CD4-positive, alpha-beta memory T cell (primary cell): ENCODE data around the gene TDRD7. TPM values are rescaled to one million over a fixed set of nuclear protein-coding genes. Genes with fewer than 3 reads are reported as not detected.
A peak's percentile ranks its signal among the peaks of the same experiment; 100 is the strongest.

Source experiments
- CTCF ChIA-PET: fragments of 350-600 bp; sonication (Branson Sonifier 250); formaldehyde crosslinking; loops from one replicate; lab custom pipeline; 2021; ENCODE audit warnings: inconsistent platforms; ENCODE audit not compliant: partially characterized antibody; lab: Charles Lee
- POLR2A ChIA-PET: fragments of 350-600 bp; sonication (Branson Sonifier 250); formaldehyde crosslinking; loops from one replicate; lab custom pipeline; 2021; ENCODE audit not compliant: partially characterized antibody; lab: Charles Lee
- DNase-seq, 5 donors: peaks; one replicate each; pipeline versions ENCODE4 v3.0.0 to v3.0.0-alpha.2; 2020 to 2022; ENCODE audit warnings: mixed read lengths in 1 of 5
- H3K27ac ChIP-seq: one replicate; pipeline ENCODE4 v1.7.0; 2013; ENCODE audit warnings: low read depth, low read length
- H3K27me3 ChIP-seq: 2 replicates; pipeline ENCODE4 v1.7.0; 2013; ENCODE audit warnings: mild to moderate bottlenecking, low read length, moderate library complexity; ENCODE audit not compliant: insufficient read depth
- H3K36me3 ChIP-seq: 2 replicates; pipeline ENCODE4 v1.7.0; 2013; ENCODE audit warnings: mild to moderate bottlenecking, low read length, moderate library complexity; ENCODE audit not compliant: insufficient read depth
- H3K4me1 ChIP-seq: 2 replicates; pipeline ENCODE4 v1.7.0; 2013; ENCODE audit warnings: mild to moderate bottlenecking, low read length, moderate library complexity; ENCODE audit not compliant: insufficient read depth
- H3K4me3 ChIP-seq, 2 donors: one replicate each; pipeline ENCODE4 v1.7.0; 2013; ENCODE audit warnings: low read length in 2 of 2, mild to moderate bottlenecking in 1 of 2
- H3K9me3 ChIP-seq, 2 donors: one replicate each; pipeline ENCODE4 v1.7.0; 2013; ENCODE audit warnings: low read length in 2 of 2, control low read depth in 1 of 2; ENCODE audit not compliant: control insufficient read depth in 1 of 2
- H3K27ac Mint-ChIP-seq, 7 donors: one replicate each; pipeline ENCODE4 v1.8.0; 2020 to 2021; ENCODE audit warnings: mixed read lengths in 7 of 7, mild to moderate bottlenecking in 6 of 7, inconsistent platforms in 3 of 7, moderate library complexity in 3 of 7
- H3K27me3 Mint-ChIP-seq, 2 donors: one replicate each; pipeline ENCODE4 v1.8.0; 2020 to 2021; ENCODE audit warnings: mixed read lengths in 2 of 2
- H3K36me3 Mint-ChIP-seq, 2 donors: one replicate each; pipeline ENCODE4 v1.8.0; 2020 to 2021; ENCODE audit warnings: mixed read lengths in 2 of 2, inconsistent platforms in 1 of 2, mild to moderate bottlenecking in 1 of 2
- H3K4me1 Mint-ChIP-seq, 4 donors: one replicate each; pipeline ENCODE4 v1.8.0; 2020 to 2021; ENCODE audit warnings: mixed read lengths in 4 of 4, mild to moderate bottlenecking in 1 of 4
- H3K4me3 Mint-ChIP-seq, 8 donors: one replicate each; pipeline ENCODE4 v1.8.0; 2020 to 2021; ENCODE audit warnings: mixed read lengths in 8 of 8, mild to moderate bottlenecking in 7 of 8, moderate library complexity in 6 of 8, inconsistent platforms in 3 of 8
- H3K9me3 Mint-ChIP-seq, 8 donors: one replicate each; pipeline ENCODE4 v1.8.0; 2020 to 2021; ENCODE audit warnings: mixed read lengths in 8 of 8, mild to moderate bottlenecking in 5 of 8, inconsistent platforms in 3 of 8, moderate library complexity in 1 of 8
- intact Hi-C: fragments of 100-400 bp; cut with micrococcal nuclease; formaldehyde crosslinking; loops from one replicate; pipeline ENCODE4 v1.15.1; 2023
- polyA plus RNA-seq, 2 donors: library from polyadenylated mRNA; unstranded; fragments of 300-500 nt; fragmentation: Illumina TruSeq; gene quantifications; one replicate each; pipeline ENCODE4 v1.2.3, GENCODE V29; 2021
- total RNA-seq, 2 experiments: library from RNA; stranded (reverse); gene quantifications; one replicate each; pipeline ENCODE4 v1.2.3, GENCODE V29; 2021

TDRD7 gene
- total and polyA plus RNA-seq, 4 experiments from 2014 or later, result 5.6 to 13.6 (median 11.4) TPM

DNA sequence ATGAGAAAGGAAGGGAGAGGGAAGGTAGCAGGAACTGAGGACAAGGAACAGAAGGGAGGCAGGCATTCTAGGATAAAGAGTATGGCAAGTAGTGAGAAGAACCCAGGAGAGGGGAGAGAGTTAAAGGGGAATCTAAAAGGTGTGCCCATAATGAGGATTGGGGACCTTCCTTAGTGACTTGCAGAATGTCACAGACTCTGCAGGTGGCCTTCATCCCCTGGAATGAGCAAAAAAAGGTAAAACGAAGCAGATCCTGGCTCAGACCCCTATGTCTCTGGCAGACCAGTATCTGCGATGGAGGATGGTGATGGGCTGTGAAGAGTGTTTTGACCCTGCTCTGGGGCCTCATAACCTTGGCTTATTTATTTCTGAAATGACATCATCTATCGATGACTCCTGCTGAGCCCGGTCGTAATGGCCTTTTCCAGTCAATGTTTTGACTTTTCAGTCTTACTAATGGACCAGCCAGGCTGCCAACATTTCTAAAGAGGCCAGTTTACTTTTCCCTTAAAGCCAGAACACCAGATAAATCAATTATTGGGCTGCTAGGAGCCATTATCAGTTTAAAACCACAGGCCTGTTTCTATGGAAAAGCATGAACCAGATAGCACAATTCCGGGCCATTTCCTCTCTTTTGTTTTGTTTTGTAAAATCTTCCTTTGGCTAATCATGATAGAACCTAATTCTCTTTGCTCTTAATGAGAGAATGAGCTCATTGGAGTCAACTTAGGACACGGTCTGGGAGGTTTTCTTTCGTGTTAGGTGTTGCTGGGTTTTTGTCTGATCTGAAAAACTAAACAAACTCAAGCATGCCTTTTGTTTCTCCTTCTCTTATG lies 92.7 kb downstream of the TDRD7 start:
- DNase-seq, result no peak
- ChIA-PET POLR2A (no interaction called here), CTCF (no interaction called here)
- Histone ChIP-seq H3K36me3 (no peaks in the 10 kb centered on the region), H3K4me3 (no peak overlapping the region), H3K4me1 (peaks cover 20% of the 10 kb centered on the region), H3K27ac (no peak overlapping the region), H3K27me3 (peaks cover 21% of the 10 kb centered on the region), H3K9me3 (no peaks in the 10 kb centered on the region)
- intact Hi-C loops, result no loop called here
- Mint-ChIP-seq H3K9me3 (peaks cover 0 to 1% (median 0%) of the 10 kb centered on the region in 8 donors), H3K4me3 (peak overlapping the region in 1 of 8 donors; percentile 68), H3K27me3 (peaks cover 34 to 39% of the 10 kb centered on the region in 2 donors), H3K27ac (no peak overlapping the region), H3K4me1 (peaks cover 11 to 26% (median 19%) of the 10 kb centered on the region in 4 donors), H3K36me3 (peaks cover 0 to under 1% of the 10 kb centered on the region in 2 donors)

GRCh38 chr9:97505845-97506244 lies 93.9 kb downstream of the TDRD7 start:
- H3K27ac Mint-ChIP-seq, result no peak overlapping the region
- peaks cover 0 to 1% (median 0%) of the 10 kb centered on the region in 8 donors for H3K9me3 Mint-ChIP-seq
- no peaks in the 10 kb centered on the region for H3K36me3 Mint-ChIP-seq
- H3K36me3 ChIP-seq, result no peaks in the 10 kb centered on the region
- H3K27ac ChIP-seq, result no peak overlapping the region
- peaks cover 10 to 18% (median 16%) of the 10 kb centered on the region in 4 donors for H3K4me1 Mint-ChIP-seq
- ChIA-PET CTCF (no interaction called here), POLR2A (no interaction called here)
- no peak for DNase-seq
- peaks cover 17% of the 10 kb centered on the region for H3K4me1 ChIP-seq
- intact Hi-C loops, result no loop called here
- no peak overlapping the region for H3K4me3 ChIP-seq
- H3K27me3 Mint-ChIP-seq, result peaks cover 27 to 31% of the 10 kb centered on the region in 2 donors
- no peak overlapping the region for H3K4me3 Mint-ChIP-seq
- H3K9me3 ChIP-seq, result no peaks in the 10 kb centered on the region
- peaks cover 18% of the 10 kb centered on the region for H3K27me3 ChIP-seq

GRCh38 chr9:97506306-97506705 lies 94.4 kb downstream of the TDRD7 start:
- Mint-ChIP-seq H3K4me3 (no peak overlapping the region), H3K36me3 (no peaks in the 10 kb centered on the region), H3K4me1 (peaks cover 7 to 14% (median 12%) of the 10 kb centered on the region in 4 donors), H3K27ac (no peak overlapping the region), H3K27me3 (peaks cover 27 to 28% of the 10 kb centered on the region in 2 donors), H3K9me3 (peaks cover 0 to 1% (median 0%) of the 10 kb centered on the region in 8 donors)
- CTCF ChIA-PET, result interaction anchor here (1.0 kb wide), 1 partner anchor 10 kb away, joined by 3 read pairs; no protein-coding TSS in a partner anchor
- Histone ChIP-seq H3K36me3 (no peaks in the 10 kb centered on the region), H3K27me3 (peaks cover 18% of the 10 kb centered on the region), H3K4me1 (peaks cover 14% of the 10 kb centered on the region), H3K27ac (no peak overlapping the region), H3K9me3 (no peaks in the 10 kb centered on the region), H3K4me3 (no peak overlapping the region)
- DNase-seq, result no peak
- POLR2A ChIA-PET, result no interaction called here
- intact Hi-C loops, result no loop called here

- POLR2A ChIA-PET, result no interaction called here
- intact Hi-C loops, result no loop called here
- CTCF ChIA-PET, result interaction anchor here (1.0 kb wide), 1 partner anchor 10 kb away, joined by 3 read pairs; no protein-coding TSS in a partner anchor
Observed at GRCh38 chr9:97506787-97507186, 94.9 kb downstream of the TDRD7 start.

GRCh38 chr9:97507428-97507984 lies 95.6 kb downstream of the TDRD7 start:
- Mint-ChIP-seq H3K9me3 (peaks cover 0 to under 1% (median 0%) of the 10 kb centered on the region in 8 donors), H3K4me1 (peaks cover 7 to 10% (median 8%) of the 10 kb centered on the region in 4 donors), H3K27ac (no peak overlapping the region), H3K4me3 (no peak overlapping the region), H3K36me3 (no peaks in the 10 kb centered on the region), H3K27me3 (peaks cover 22 to 27% of the 10 kb centered on the region in 2 donors)
- Histone ChIP-seq H3K27me3 (peaks cover 17% of the 10 kb centered on the region), H3K9me3 (no peaks in the 10 kb centered on the region), H3K4me1 (peaks cover 8% of the 10 kb centered on the region), H3K27ac (no peak overlapping the region), H3K4me3 (no peak overlapping the region), H3K36me3 (no peaks in the 10 kb centered on the region)
- no peak for DNase-seq
- intact Hi-C loops, result no loop called here
- ChIA-PET POLR2A (no interaction called here), CTCF (no interaction called here)

More at GRCh38 chr9:97506787-97507186, 94.9 kb downstream of the TDRD7 start:
- Mint-ChIP-seq H3K27ac (no peak overlapping the region), H3K36me3 (no peaks in the 10 kb centered on the region), H3K9me3 (peaks cover 0 to 1% (median 0%) of the 10 kb centered on the region in 8 donors), H3K27me3 (peaks cover 27 to 28% of the 10 kb centered on the region in 2 donors), H3K4me1 (peaks cover 7 to 14% (median 12%) of the 10 kb centered on the region in 4 donors), H3K4me3 (no peak overlapping the region)
- no peak overlapping the region for H3K27ac ChIP-seq
- peaks cover 18% of the 10 kb centered on the region for H3K27me3 ChIP-seq
- H3K4me3 ChIP-seq, result no peak overlapping the region
- no peaks in the 10 kb centered on the region for H3K36me3 ChIP-seq
- H3K9me3 ChIP-seq, result no peaks in the 10 kb centered on the region
- no peak for DNase-seq
- peaks cover 14% of the 10 kb centered on the region for H3K4me1 ChIP-seq

DNA sequence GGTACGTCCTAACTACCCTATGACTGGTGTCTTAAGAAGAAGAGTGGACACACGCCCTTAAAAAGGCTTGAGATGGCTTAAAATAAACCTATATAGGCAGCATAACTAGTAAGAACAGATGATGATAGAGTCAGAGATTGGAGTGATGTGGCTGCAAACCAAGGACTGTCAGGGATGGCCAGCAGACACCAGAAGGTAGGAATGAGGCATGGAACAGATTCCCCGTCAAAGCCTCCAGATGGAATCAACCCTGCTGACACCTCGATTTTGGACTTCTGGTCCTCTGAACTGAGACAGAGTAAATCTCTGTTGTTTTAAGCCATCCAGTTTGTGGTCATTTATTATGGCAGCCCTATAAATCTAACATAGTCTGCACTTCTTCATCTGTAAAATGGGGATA lies 97.0 kb downstream of the TDRD7 start:
- Mint-ChIP-seq H3K36me3 (no peaks in the 10 kb centered on the region), H3K27ac (no peak overlapping the region), H3K4me1 (no peaks in the 10 kb centered on the region), H3K9me3 (no peaks in the 10 kb centered on the region), H3K4me3 (no peak overlapping the region), H3K27me3 (peaks cover 11 to 17% of the 10 kb centered on the region in 2 donors)
- Histone ChIP-seq H3K9me3 (no peaks in the 10 kb centered on the region), H3K36me3 (no peaks in the 10 kb centered on the region), H3K27me3 (peaks cover 5% of the 10 kb centered on the region), H3K4me1 (no peaks in the 10 kb centered on the region), H3K27ac (no peak overlapping the region), H3K4me3 (no peak overlapping the region)
- DNase-seq, result no peak
- ChIA-PET POLR2A (no interaction called here), CTCF (interaction anchor here (2.1 kb wide), 1 partner anchor 90 kb away, joined by 8 read pairs; no protein-coding TSS in a partner anchor)
- intact Hi-C loops, result no loop called here
